Measurements from ENCODE around the gene F2.

DNA sequence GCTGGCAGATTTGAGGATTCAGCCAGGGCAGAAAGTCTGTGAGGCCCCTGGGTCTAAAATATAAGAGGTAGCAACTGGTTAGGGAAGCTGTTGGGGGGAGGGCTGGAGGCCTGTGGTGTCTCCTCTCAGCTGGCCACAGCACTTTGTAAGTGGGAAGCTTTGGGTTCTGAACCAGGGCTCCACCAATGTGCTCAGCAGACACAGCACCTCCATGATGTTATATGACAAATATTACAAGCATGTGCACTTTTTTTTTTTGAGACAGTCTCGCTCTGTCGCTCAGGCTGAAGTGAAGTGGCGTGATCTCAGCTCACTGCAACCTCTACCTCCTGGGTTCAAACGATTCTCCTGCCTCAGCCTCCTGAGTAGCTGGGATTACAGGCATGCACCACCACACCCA is 26.6 kb upstream of the F2 start:
- TF ChIP-seq, protein P1, sequence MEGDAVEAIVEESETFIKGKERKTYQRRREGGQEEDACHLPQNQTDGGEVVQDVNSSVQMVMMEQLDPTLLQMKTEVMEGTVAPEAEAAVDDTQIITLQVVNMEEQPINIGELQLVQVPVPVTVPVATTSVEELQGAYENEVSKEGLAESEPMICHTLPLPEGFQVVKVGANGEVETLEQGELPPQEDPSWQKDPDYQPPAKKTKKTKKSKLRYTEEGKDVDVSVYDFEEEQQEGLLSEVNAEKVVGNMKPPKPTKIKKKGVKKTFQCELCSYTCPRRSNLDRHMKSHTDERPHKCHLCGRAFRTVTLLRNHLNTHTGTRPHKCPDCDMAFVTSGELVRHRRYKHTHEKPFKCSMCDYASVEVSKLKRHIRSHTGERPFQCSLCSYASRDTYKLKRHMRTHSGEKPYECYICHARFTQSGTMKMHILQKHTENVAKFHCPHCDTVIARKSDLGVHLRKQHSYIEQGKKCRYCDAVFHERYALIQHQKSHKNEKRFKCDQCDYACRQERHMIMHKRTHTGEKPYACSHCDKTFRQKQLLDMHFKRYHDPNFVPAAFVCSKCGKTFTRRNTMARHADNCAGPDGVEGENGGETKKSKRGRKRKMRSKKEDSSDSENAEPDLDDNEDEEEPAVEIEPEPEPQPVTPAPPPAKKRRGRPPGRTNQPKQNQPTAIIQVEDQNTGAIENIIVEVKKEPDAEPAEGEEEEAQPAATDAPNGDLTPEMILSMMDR (IDR thresholded peaks at IDR 0.05), result no peak
- no peak for TF ChIP-seq EZH2 (IDR thresholded peaks at IDR 0.05; ENCODE audit: borderline replicate concordance, insufficient read depth, low read depth, low read length, poor library complexity, severe bottlenecking)

Data from B cell (primary cell).